HCT116 (cell line): ENCODE data around the gene MYH7. TPM values are rescaled to one million over a fixed set of nuclear protein-coding genes. Genes with fewer than 3 reads are reported as not detected.

Experiments used
- ATAC-seq: fragments of 200-7000 bp; cut with Tn5 transposase; 2 replicates; pipeline ENCODE4 v1.9.1; 2020; ENCODE audit warnings: mild to moderate bottlenecking, moderate library complexity
- BruUV-seq: library from RNA; stranded (reverse); fragments of 400-500 nt; replicated peaks from 2 replicates; lab custom pipeline; 2021; lab: Mats Ljungman, UMichigan
- CTCF ChIA-PET: fragments of 300-600 bp; sonication (Branson Sonifier 250); formaldehyde crosslinking; loops from one replicate; lab custom pipeline; 2021; ENCODE audit warnings: antibody characterized with exemption; lab: Charles Lee
- POLR2A ChIA-PET: fragments of 300-600, 350-600 bp; sonication (Branson Sonifier 250); formaldehyde crosslinking; loops from one replicate; lab custom pipeline; 2021; ENCODE audit warnings: antibody characterized with exemption; lab: Charles Lee
- RAD21 ChIA-PET, 2 experiments: fragments of 300-600 bp; sonication (Branson Sonifier 250); formaldehyde crosslinking; loops; one replicate each; lab custom pipeline; 2023; ENCODE audit warnings: low total read pairs in 2 of 2; ENCODE audit not compliant: uncharacterized antibody in 2 of 2, unreplicated experiment in 2 of 2, low non-redundant PET in 1 of 2; lab: Charles Lee
- DNase-seq: peaks from one replicate; pipeline ENCODE4 v3.0.0-alpha.2; 2010; ENCODE audit warnings: low read depth, low spot score
- H2AFZ ChIP-seq: fragments of 200-600 bp; shearing (Covaris generic), sonication (generic); 2 replicates; pipeline ENCODE4 v1.6.1; 2017; ENCODE audit warnings: low read depth, mixed run types, mixed read lengths, antibody characterized with exemption, low read length; ENCODE audit not compliant: poor library complexity, severe bottlenecking
- H3K27ac ChIP-seq: 2 replicates; pipeline ENCODE4 v1.5.1; 2012; ENCODE audit warnings: low read depth, low read length
- H3K27me3 ChIP-seq: fragments of 200-600 bp; sonication (generic); 2 replicates; pipeline ENCODE4 v1.6.1; 2016; ENCODE audit warnings: mixed run types, low read length, mixed read lengths; ENCODE audit not compliant: insufficient read depth
- H3K36me3 ChIP-seq, 2 experiments: fragments of 200-500 bp in 1 of 2; fragments of 200-600 bp in 1 of 2; sonication (Bioruptor generic) in 1 of 2; sonication (generic) in 1 of 2; 2 replicates each; pipeline versions ENCODE4 v1.5.1 to v1.6.1; 2014 to 2016; ENCODE audit warnings: low read length in 2 of 2, inconsistent platforms in 1 of 2, mixed read lengths in 1 of 2, mixed run types in 1 of 2; ENCODE audit not compliant: insufficient read depth in 2 of 2, control insufficient read depth in 1 of 2
- H3K4me1 ChIP-seq, 2 experiments: fragments of 200-600 bp in 1 of 2; sonication (generic) in 1 of 2; 2 replicates each; pipeline versions ENCODE4 v1.5.1 to v1.6.1; 2012 to 2017; ENCODE audit warnings: low read length in 2 of 2, inconsistent platforms in 1 of 2, mild to moderate bottlenecking in 1 of 2, mixed read lengths in 1 of 2, mixed run types in 1 of 2, moderate library complexity in 1 of 2; ENCODE audit not compliant: insufficient read depth in 2 of 2, control insufficient read depth in 1 of 2
- H3K4me2 ChIP-seq: fragments of 200-600 bp; sonication (generic); 2 replicates; pipeline ENCODE4 v1.6.1; 2017; ENCODE audit warnings: mixed run types, low read length, mixed read lengths
- H3K4me3 ChIP-seq, 2 experiments: fragments of 200-600 bp in 1 of 2; sonication (generic) in 1 of 2; replicated peaks in 1 of 2; 2 replicates each; pipeline ENCODE4 v1.5.1; 2011 to 2016; ENCODE audit warnings: low read length in 2 of 2, control low read depth in 1 of 2, low read depth in 1 of 2, mild to moderate bottlenecking in 1 of 2, mixed read lengths in 1 of 2, mixed run types in 1 of 2
- H3K79me2 ChIP-seq: fragments of 200-600 bp; sonication (generic); 2 replicates; pipeline ENCODE4 v1.6.1; 2017; ENCODE audit warnings: mild to moderate bottlenecking, mixed run types, low read length, moderate library complexity, mixed read lengths; ENCODE audit not compliant: insufficient read depth
- H3K9ac ChIP-seq: fragments of 200-600 bp; sonication (generic); 2 replicates; pipeline ENCODE4 v1.6.1; 2016; ENCODE audit warnings: low read length, mixed read lengths
- H3K9me2 ChIP-seq: fragments of 200-600 bp; sonication (generic), shearing (Covaris generic); 2 replicates; pipeline ENCODE4 v1.6.1; 2017; ENCODE audit warnings: mixed run types, mild to moderate bottlenecking, moderate library complexity; ENCODE audit not compliant: insufficient read depth
- H3K9me3 ChIP-seq, 2 experiments: fragments of 200-500 bp in 1 of 2; fragments of 200-600 bp in 1 of 2; sonication (Bioruptor generic) in 1 of 2; sonication (generic) in 1 of 2; 2 replicates each; pipeline ENCODE4 v1.6.1; 2014 to 2017; ENCODE audit warnings: low read length in 2 of 2, mixed read lengths in 2 of 2, inconsistent platforms in 1 of 2, low read depth in 1 of 2, mild to moderate bottlenecking in 1 of 2, mixed run types in 1 of 2, moderate library complexity in 1 of 2; ENCODE audit not compliant: control insufficient read depth in 1 of 2, insufficient read depth in 1 of 2
- H4K20me1 ChIP-seq: fragments of 200-600 bp; sonication (generic), shearing (Covaris generic); 2 replicates; pipeline ENCODE4 v1.6.1; 2017; ENCODE audit warnings: mixed run types, mild to moderate bottlenecking, moderate library complexity; ENCODE audit not compliant: insufficient read depth
- ATF3 ChIP-seq: IDR thresholded peaks from 2 replicates; pipeline ENCODE4 v1.6.1; 2012
- EZH2 ChIP-seq: fragments of 200-600 bp; sonication (generic); IDR thresholded peaks from 2 replicates; pipeline ENCODE4 v1.6.1; 2017; ENCODE audit warnings: antibody characterized with exemption, mixed run types
- EZH2phosphoT487 ChIP-seq: fragments of 200-600 bp; IDR thresholded peaks from 2 replicates; pipeline ENCODE4 v1.6.1; 2018; ENCODE audit warnings: antibody characterized with exemption, borderline replicate concordance
- FOSL1 ChIP-seq: IDR thresholded peaks from 2 replicates; pipeline ENCODE4 v1.6.1; 2012; ENCODE audit warnings: low read depth
- MAX ChIP-seq: IDR thresholded peaks from 2 replicates; pipeline ENCODE4 v1.6.1; 2012
- POLR2A ChIP-seq: IDR thresholded peaks from 2 replicates; pipeline ENCODE4 v1.7.0; 2011; ENCODE audit warnings: borderline replicate concordance; ENCODE audit not compliant: insufficient read depth, insufficient read length; ENCODE audit errors: extremely low read depth
- POLR2AphosphoS5 ChIP-seq: IDR thresholded peaks from 2 replicates; pipeline ENCODE4 v1.6.1; 2011; ENCODE audit warnings: mild to moderate bottlenecking, low read depth, low read length, moderate library complexity
- RAD21 ChIP-seq: IDR thresholded peaks from 2 replicates; pipeline ENCODE4 v1.6.1; 2012; ENCODE audit warnings: low read depth, mild to moderate bottlenecking
- REST ChIP-seq: IDR thresholded peaks from 2 replicates; pipeline ENCODE4 v1.6.1; 2012; ENCODE audit warnings: low read depth
- SRF ChIP-seq: IDR thresholded peaks from 2 replicates; pipeline ENCODE4 v1.6.1; 2012; ENCODE audit warnings: low read depth
- ZBTB33 ChIP-seq: IDR thresholded peaks from 2 replicates; pipeline ENCODE4 v1.6.1; 2011; ENCODE audit warnings: mild to moderate bottlenecking, low read length, moderate library complexity; ENCODE audit not compliant: insufficient replicate concordance; ENCODE audit errors: extremely low read depth
- ZFX ChIP-seq: fragments of 450-650 bp; IDR thresholded peaks from 2 replicates; pipeline ENCODE4 v1.6.1; 2017
- intact Hi-C: fragments of 100-400 bp; cut with micrococcal nuclease; formaldehyde crosslinking; loops from 2 replicates; pipeline ENCODE4 v1.10.0; 2022
- total RNA-seq: library from RNA; stranded (reverse); gene quantifications from one replicate; pipeline ENCODE4 v1.2.1, GENCODE V29; 2021; ENCODE audit not compliant: unreplicated experiment

The MYH7 gene
- total RNA-seq, 1 experiment from 2014 or later = not detected

GRCh38 chr14:23389396-23389795 lies 46.1 kb downstream of the MYH7 start:
- Histone ChIP-seq H2AFZ (no peak overlapping the region), H3K9me2 (no peaks in the 10 kb centered on the region), H4K20me1 (no peaks in the 10 kb centered on the region), H3K36me3 (no peaks in the 10 kb centered on the region), H3K27me3 (peaks cover 13% of the 10 kb centered on the region; the same call in 1 of the 2 replicates), H3K79me2 (no peaks in the 10 kb centered on the region), H3K4me1 (no peaks in the 10 kb centered on the region), H3K9me3 (no peaks in the 10 kb centered on the region), H3K4me2 (no peak overlapping the region), H3K4me3 (no peak overlapping the region), H3K9ac (no peak overlapping the region), H3K27ac (no peak overlapping the region)
- intact Hi-C loops = no loop called here
- ChIA-PET CTCF (no interaction called here), POLR2A (no interaction called here), RAD21 (no interaction called here)
- TF ChIP-seq MAX (no peak), ATF3 (no peak), POLR2A (no peak), ZFX (no peak), RAD21 (no peak), EZH2phosphoT487 (no peak), EZH2 (no peak), POLR2AphosphoS5 (no peak), REST (no peak), ZBTB33 (no peak), FOSL1 (no peak), SRF (no peak)
- DNase-seq = no peak
- no TSS peak for BruUV-seq
- no peak for ATAC-seq
